CD1c-positive myeloid dendritic cell (primary cell): Measurements from ENCODE around the gene WDR89.
"Not testable (repeated sequence)": the region's sequence is repeated elsewhere in the genome, so short reads cannot be mapped to it uniquely, and the experiment has no call there.

Experiments
- DNase-seq: peaks from one replicate; pipeline ENCODE4 v3.0.0-alpha.2; 2016; ENCODE audit errors: extremely low spot score

Gene WDR89, protein sequence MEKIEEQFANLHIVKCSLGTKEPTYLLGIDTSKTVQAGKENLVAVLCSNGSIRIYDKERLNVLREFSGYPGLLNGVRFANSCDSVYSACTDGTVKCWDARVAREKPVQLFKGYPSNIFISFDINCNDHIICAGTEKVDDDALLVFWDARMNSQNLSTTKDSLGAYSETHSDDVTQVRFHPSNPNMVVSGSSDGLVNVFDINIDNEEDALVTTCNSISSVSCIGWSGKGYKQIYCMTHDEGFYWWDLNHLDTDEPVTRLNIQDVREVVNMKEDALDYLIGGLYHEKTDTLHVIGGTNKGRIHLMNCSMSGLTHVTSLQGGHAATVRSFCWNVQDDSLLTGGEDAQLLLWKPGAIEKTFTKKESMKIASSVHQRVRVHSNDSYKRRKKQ

GRCh38 chr14:63641473-63642228 lies at the start of gene WDR89:
Gene WDR89 (minus strand): TSS chr14:63641871. CDS start chr14:63599942, 41,929 bp downstream.
- peak; percentile 99 for DNase-seq

- no peak for DNase-seq
Observed at GRCh38 chr14:63689132-63689531, 47.5 kb upstream of the WDR89 start.

DNA sequence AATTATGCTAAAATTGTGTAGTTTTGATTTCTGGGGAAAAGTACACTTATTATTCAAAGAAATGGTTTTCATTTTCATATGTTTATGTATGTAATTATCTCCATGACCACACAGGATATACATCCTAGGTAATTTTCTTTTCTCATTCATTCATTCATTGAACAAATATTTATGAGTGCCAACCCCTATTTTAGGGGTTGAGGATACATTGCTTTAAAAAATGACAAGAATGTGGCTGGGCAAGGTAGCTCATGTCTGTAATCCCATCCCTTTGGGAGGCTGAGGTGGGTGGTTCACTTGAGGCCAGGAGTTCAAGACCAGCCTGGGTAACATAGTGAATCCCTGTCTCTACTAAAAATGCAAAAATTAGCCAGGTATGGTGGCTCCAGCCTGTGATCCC lies 45.3 kb upstream of the WDR89 start:
- no peak for DNase-seq

DNA sequence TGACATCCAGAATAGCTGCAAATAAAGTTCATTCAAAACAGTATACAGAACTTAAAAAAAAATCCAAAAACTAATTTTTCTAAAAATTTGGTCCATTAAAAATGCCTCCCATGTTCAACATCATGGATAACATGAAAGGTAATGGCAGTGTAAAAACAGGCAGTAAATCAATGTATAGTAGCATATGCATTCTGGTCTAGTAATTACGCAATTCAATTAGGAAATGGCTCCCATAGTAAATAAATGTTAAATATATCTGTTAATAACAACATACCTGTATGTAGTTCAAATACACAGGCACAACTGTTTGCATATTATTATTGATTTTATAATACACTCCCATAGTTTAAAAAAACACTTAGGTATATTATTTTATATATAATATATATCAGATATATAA lies 43.7 kb upstream of the WDR89 start:
- DNase-seq = no peak

DNA sequence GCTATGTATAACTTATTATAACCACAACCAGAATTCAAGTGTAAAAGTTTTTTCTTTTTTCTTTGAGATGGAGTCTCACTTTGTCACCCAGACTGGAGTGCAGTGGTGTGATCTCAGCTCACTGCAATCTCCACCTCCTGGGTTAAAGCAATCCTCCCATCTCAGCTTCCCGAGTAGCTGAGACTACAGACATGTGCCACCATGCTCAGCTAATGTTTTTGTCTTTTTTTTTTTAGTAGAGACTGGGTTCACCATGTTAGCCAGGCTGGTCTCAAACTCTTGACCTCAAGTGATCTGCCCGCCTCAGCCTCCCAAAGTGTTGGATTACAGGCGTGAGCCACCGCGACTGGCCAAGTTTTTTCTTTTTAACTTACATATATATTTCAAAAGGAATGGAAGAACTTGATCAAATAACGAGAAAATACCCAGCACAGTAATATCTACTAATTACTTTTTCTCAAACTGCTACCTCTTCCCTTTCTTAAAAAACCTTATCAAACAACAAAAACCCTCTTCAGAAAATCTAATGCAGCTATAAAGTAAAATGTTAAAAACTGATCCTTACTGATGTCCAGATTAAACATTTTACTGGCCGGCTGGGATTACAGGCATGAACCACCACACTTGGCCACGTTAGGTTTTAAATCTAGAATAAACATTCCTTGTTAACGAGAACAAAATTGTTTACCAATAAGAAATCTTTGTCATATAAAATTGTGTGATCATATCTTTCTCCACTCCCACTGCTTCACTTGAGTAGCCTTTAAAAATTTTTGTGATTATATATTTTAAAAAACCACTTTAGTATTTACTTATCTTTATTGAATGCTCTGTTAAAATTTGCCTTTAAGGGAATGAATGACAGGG lies 41.3 kb upstream of the WDR89 start:
- DNase-seq = no peak

- no peak for DNase-seq
Observed at GRCh38 chr14:63678536-63678935, 36.9 kb upstream of the WDR89 start.

DNA sequence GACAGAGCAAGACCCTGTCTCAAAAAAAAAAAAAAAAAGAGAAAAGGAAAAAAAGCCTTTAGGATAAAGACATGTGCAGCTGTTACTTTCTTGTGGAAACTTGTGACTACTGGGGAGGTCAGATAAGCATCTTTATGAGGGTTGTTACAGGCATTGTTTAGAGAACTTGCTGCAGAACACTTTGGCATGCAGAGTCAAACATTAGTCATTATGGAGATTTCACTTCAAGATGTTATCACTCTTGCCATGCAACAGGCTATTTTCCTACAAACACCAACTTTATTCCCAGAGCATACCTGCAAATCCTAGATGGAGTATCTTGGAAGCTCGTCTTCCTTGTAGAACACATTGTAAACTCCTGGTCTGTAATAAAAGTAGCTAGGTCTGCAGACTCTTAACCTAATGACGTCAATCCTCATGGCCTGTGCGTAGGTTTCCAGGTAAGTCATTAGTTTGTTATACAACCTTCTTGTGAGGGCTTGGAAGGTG lies 36.3 kb upstream of the WDR89 start:
- DNase-seq = no peak

- no peak for DNase-seq
Observed at GRCh38 chr14:63676615-63677014, 34.9 kb upstream of the WDR89 start.

DNA sequence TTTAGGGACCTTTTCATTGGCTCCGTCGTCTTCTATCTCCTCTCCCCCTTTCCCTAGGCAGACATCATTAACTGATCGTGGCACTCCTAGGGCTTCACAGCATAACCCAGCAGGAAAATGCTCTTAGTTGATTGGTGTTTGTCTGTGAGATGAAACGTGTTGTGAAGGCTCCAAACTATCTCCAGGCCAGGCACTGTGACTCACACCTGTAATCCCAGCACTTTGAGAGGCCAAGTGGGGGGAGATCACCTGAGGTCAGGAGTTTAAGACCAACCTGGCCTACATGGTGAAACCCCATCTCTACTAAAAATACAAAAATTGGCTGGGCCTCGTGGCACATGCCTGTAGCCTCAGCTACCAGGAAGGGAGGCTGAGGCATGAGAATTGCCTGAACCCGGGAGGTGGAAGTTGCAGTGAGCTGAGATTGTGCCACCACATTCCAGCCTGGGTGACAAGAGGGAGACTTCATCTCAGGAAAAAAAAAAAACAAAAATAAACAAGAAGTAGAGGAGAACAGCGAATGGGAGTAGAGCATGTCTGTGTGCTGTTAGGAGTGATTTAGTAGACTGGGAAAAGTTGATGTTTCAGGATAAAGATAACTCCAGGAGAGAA lies 32.3 kb upstream of the WDR89 start:
- no peak for DNase-seq

DNA sequence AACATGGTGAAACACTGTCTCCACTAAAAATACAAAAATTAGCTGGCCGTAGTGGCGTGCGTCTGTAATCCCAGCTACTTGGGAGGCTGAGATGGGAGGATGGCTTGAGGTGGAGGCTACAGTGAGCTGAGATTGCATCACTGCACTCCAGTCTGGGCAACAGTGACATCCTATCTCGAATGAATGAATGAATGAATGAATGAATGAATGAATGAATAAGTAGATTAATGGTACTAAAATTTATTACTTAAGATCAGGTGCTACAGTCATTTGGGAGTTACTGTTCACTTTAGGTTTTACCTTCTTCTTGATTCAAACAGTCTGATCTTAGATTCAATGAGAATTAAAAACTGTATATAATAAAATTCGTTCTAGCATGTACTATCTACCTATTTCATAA lies 31.6 kb upstream of the WDR89 start:
- DNase-seq = no peak

GRCh38 chr14:63672417-63673180 lies 30.9 kb upstream of the WDR89 start:
- no peak for DNase-seq

DNA sequence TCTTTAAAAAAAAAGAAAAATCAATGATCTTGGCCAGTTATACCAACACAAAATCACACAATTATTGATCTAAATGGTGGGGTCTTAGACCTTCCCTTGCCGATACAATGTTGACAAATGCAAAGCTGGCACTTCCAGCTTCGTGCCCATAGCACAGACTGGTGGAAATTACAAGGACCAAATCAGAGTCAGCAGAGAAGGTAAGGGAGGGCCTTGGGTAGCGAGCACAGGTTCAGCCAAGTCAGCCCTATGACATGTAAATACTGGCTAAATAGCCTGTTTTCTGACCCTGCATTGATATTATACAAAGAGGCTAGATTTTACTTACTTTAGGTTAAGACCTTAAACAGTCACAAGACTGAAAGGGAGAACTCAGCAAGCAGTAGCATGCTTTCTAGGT lies 30.3 kb upstream of the WDR89 start:
- DNase-seq = no peak

DNA sequence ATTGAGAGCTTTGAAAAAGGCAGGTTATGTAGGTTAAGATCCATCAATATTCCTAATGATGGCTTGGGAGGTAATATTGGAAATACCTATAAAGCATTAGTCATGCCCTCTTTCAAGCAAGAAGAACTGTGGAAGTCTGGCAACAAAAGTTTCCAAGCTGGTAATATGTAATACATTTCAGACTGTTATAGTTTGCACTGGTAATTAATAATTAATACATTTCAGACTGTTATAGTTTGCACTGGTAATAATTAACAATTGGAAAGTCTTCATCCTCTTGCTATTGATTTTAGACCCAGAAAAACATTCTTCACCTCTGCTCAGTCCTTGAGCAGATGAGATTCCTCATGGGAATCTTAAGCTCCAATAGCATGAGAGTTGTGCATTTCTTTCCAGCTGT lies 29.0 kb upstream of the WDR89 start:
- DNase-seq = no peak

DNA sequence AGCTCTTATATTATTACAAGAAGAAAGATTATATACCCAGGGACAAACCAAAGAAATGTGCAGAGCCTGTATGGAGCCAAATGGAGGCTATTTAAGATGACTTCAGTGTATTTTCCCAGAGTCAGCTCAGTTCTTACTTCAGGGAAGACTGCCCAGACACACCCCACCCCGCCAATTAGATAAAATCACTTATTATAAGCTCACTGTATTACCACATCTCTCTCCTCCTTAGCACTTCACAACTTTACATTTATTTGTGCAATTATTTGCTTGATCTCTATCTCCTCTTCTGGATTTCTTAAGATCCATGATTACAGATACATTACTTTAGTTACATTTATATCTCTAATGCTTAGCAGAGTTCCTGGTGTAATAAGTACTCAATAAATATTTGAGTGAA lies 24.7 kb upstream of the WDR89 start:
- DNase-seq = no peak

GRCh38 chr14:63663428-63664341 lies 22.0 kb upstream of the WDR89 start:
- no peak for DNase-seq

GRCh38 chr14:63662776-63663175 lies 21.1 kb upstream of the WDR89 start:
- no peak for DNase-seq

DNA sequence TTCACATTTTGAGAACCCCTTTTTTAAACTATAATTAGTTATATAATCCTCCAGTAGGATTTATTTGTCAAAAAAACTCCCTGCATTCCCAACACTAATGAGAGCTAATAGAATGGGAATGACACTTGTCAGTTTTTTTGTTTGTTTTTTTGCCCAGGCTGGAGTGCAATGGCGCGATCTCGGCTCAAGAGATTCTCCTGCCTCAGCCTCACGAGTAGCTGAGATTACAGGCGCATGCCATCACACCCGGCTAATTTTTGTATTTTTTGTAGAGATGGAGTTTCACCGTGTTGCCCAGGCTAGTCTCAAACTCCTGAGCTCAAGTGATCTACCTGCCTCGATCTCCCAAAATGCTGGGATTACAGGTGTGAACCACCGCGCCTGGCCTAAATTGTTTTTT lies 20.2 kb upstream of the WDR89 start:
- not testable (repeated sequence) for DNase-seq

- no peak for DNase-seq
Observed at GRCh38 chr14:63659726-63660125, 18.1 kb upstream of the WDR89 start.

DNA sequence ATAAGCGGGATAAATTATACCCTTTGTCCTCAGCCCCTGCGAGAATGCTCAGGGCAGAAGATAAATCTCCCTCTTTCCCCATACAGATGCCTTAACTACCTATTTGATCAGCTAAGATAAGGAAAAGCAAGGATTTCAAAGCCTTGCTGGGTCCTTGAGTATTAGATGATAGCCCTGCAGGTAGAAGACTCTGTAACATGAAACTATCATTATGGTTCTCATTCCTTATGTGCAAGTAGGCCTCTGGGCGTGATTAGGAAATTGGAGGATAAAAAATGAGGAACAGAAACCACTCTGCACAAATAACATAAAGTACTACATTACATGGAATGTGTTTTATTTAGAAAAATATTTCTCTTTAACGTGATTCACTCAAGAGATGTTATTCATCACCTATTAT lies 14.5 kb upstream of the WDR89 start:
- peak; percentile 74 for DNase-seq

- DNase-seq = no peak
Observed at GRCh38 chr14:63654936-63655335, 13.3 kb upstream of the WDR89 start.
